ENCODE results near the gene ADORA3. TPM values are rescaled to one million over a fixed set of nuclear protein-coding genes. Genes with fewer than 3 reads are reported as not detected.

ADORA3 gene
- total and polyA plus RNA-seq, 2 of the 4 experiments (the other 2 are of a cell fraction), result not detected

DNA sequence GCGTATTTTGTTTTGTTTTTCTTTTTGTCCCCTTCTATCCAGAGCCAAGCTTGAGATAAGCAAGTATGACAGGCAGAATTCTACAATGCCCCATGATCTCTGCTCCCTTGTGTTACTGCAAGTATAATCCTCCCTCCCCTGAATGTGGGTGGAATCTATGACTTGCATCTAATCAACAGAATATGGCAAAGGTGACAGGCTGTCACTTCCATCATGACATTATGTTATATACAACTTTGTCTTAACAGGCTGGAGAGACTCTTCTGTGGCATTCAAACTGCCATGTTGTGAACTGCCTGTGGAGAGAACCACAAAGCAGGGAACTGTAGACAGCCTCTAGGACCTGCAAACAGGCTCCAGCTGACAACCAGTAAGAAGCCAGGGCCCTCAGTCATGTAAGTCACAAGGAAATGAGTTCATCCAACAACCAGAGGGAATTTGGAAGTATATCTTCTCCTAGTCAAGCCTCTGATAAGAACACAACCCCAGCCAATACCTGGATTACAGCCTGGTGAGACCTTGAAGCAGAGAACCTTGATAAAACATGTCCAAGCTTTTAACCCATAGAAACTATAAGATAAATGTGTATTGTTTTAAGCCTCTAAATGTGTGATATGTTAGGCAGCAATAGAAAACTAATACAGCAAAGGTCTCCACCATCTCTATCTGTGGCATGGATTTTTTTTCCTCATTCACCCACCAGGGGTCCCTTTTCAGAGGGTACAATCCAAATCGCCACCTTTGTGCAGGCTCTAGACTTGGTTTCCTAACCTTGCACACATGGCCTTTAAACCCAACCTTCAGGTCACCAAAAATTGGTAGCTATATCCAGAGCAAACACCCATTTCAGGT is 35.3 kb downstream of the ADORA3 start:
- ATAC-seq (ENCODE audit: low read depth) (no peak), DNase-seq (no peak)
- H3K27ac ChIP-seq (ENCODE audit: insufficient read depth, low read length), result no peak overlapping the region
- no peak overlapping the region for H3K4me3 ChIP-seq (ENCODE audit: insufficient read depth, low read depth, low read length)
- H2AK5ac ChIP-seq (ENCODE audit: low read depth, low read length), result no peak overlapping the region
- H3K4me2 ChIP-seq (ENCODE audit: low read depth, low read length), result no peak overlapping the region
- H3K36me3 ChIP-seq (ENCODE audit: control insufficient read depth, insufficient read depth, low read length), result peaks cover 11% of the 10 kb centered on the region
- H2AFZ ChIP-seq (replicated peaks; ENCODE audit: low read length, poor library complexity), result no peak overlapping the region
- no peaks in the 10 kb centered on the region for H3K79me1 ChIP-seq (ENCODE audit: low read depth in 1 of 2, low read length in 2 of 2)
- no peak overlapping the region for H3K14ac ChIP-seq (replicated peaks; ENCODE audit: low read depth, low read length)
- no peaks in the 10 kb centered on the region for H3K27me3 ChIP-seq (ENCODE audit: control insufficient read depth, insufficient read depth, low read length)
- H2BK5ac ChIP-seq (ENCODE audit: low read depth, low read length, poor library complexity, severe bottlenecking), result no peak overlapping the region
- no TSS peak for BruUV-seq (replicated peaks)
- no peak overlapping the region for H2BK120ac ChIP-seq (ENCODE audit: low read depth, low read length)
- H3K9me1 ChIP-seq (ENCODE audit: insufficient read depth, low read length), result peaks cover 4% of the 10 kb centered on the region; the same call in 1 of the 2 replicates
- 100% methylated on average over 1 of the region's 2 CpGs; no CpG with 5 or more reads in 1 of the 2 experiments for WGBS, 2 experiments (ENCODE audit: extremely low coverage in 2 of 2, insufficient read length in 1 of 2)
- in situ Hi-C loops (cut with MboI; ENCODE audit: low sequenced_read_pairs) (no loop called here), dilution Hi-C loops (cut with HindIII; ENCODE audit: low sequenced_read_pairs, unreplicated experiment) (loop anchor here (25.0 kb wide), 1 partner anchor 294 kb away; the partner anchor contains the start of gene DDX20), intact Hi-C loops (cut with micrococcal nuclease) (no loop called here)
- H3K56ac ChIP-seq (ENCODE audit: extremely low read depth, insufficient read depth, low read length), result no peak overlapping the region
- peaks cover 4% of the 10 kb centered on the region; the same call in 1 of the 2 replicates for H4K20me1 ChIP-seq (ENCODE audit: insufficient read depth, low read length)
- CTCF ChIA-PET, result no interaction called here
- no peak overlapping the region for H4K5ac ChIP-seq (ENCODE audit: low read depth, low read length)
- H3K9me3 ChIP-seq (ENCODE audit: control insufficient read depth, insufficient read depth, low read length), result no peaks in the 10 kb centered on the region
- H4K91ac ChIP-seq (ENCODE audit: insufficient read depth, low read depth, low read length), result no peak overlapping the region
- H2BK20ac ChIP-seq (ENCODE audit: low read depth, low read length), result no peak overlapping the region
- H3K4me1 ChIP-seq (ENCODE audit: control insufficient read depth, insufficient read depth, low read length), result no peaks in the 10 kb centered on the region
- POLR2A ChIA-PET (ENCODE audit: unreplicated experiment), result no interaction called here
- no peak overlapping the region for H2AK9ac ChIP-seq (replicated peaks; ENCODE audit: low read depth, low read length, poor library complexity)
- no peak overlapping the region for H2BK15ac ChIP-seq (ENCODE audit: low read depth, low read length)
- no peak overlapping the region for H3K9ac ChIP-seq (ENCODE audit: low read depth, low read length)
- H4K8ac ChIP-seq (ENCODE audit: low read depth in 2 of 2, low read length in 2 of 2), result no peak overlapping the region
- H3K18ac ChIP-seq (ENCODE audit: low read depth, low read length), result no peak overlapping the region
- H3K23ac ChIP-seq (ENCODE audit: low read depth, low read length), result no peak overlapping the region
- no peak overlapping the region for H3K4ac ChIP-seq (ENCODE audit: low read depth, low read length)
- TF ChIP-seq SMC3 (IDR thresholded peaks at IDR 0.05; ENCODE audit: low read depth, low read length), result no peak
- TF ChIP-seq BHLHE40 (IDR thresholded peaks at IDR 0.05; ENCODE audit: low read depth, low read length), result no peak
- no peak for TF ChIP-seq CTCF (conservative IDR thresholded peaks at IDR 0.05; ENCODE audit: low read depth, low read length)
- TF ChIP-seq CEBPB (IDR thresholded peaks at IDR 0.05; ENCODE audit: low read depth, low read length), result no peak
- no peak for TF ChIP-seq RFX5 (IDR thresholded peaks at IDR 0.05; ENCODE audit: low read depth, low read length)
- TF ChIP-seq MAFK (IDR thresholded peaks at IDR 0.05; ENCODE audit: low read depth, low read length), result no peak
- TF ChIP-seq, protein P1, sequence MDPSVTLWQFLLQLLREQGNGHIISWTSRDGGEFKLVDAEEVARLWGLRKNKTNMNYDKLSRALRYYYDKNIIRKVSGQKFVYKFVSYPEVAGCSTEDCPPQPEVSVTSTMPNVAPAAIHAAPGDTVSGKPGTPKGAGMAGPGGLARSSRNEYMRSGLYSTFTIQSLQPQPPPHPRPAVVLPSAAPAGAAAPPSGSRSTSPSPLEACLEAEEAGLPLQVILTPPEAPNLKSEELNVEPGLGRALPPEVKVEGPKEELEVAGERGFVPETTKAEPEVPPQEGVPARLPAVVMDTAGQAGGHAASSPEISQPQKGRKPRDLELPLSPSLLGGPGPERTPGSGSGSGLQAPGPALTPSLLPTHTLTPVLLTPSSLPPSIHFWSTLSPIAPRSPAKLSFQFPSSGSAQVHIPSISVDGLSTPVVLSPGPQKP (IDR thresholded peaks at IDR 0.05; ENCODE audit: borderline replicate concordance, low read depth, low read length), result no peak
- no peak for TF ChIP-seq CHD1 (IDR thresholded peaks at IDR 0.05; ENCODE audit: low read depth, low read length)
- no peak for TF ChIP-seq FOS (IDR thresholded peaks at IDR 0.05; ENCODE audit: low read depth, low read length)
- no peak for TF ChIP-seq MXI1 (IDR thresholded peaks at IDR 0.05; ENCODE audit: borderline replicate concordance, low read depth, low read length)
- TF ChIP-seq POLR2A (IDR thresholded peaks at IDR 0.05; ENCODE audit: low read depth, low read length), result no peak
- TF ChIP-seq RCOR1 (IDR thresholded peaks at IDR 0.05; ENCODE audit: insufficient replicate concordance, low read length), result no peak
- no peak for TF ChIP-seq NFE2L2 (IDR thresholded peaks at IDR 0.05; ENCODE audit: low read depth, low read length)
- TF ChIP-seq MAZ (IDR thresholded peaks at IDR 0.05; ENCODE audit: borderline replicate concordance, low read depth, low read length), result no peak
- TF ChIP-seq RAD21 (IDR thresholded peaks at IDR 0.05; ENCODE audit: low read length), result no peak
